Smooth muscle cell of trachea (primary cell): ENCODE data around the gene SFRP4. TPM values are rescaled to one million over a fixed set of nuclear protein-coding genes. Genes with fewer than 3 reads are reported as not detected.

Experiments
- total RNA-seq: library from RNA; depleted of rRNA; stranded (reverse); fragments of >200 nt; gene quantifications from 2 replicates; pipeline ENCODE4 v1.2.1, GENCODE V29; 2014

Gene SFRP4
- 1.7 and 8.1 TPM in 2 replicates for total RNA-seq

DNA sequence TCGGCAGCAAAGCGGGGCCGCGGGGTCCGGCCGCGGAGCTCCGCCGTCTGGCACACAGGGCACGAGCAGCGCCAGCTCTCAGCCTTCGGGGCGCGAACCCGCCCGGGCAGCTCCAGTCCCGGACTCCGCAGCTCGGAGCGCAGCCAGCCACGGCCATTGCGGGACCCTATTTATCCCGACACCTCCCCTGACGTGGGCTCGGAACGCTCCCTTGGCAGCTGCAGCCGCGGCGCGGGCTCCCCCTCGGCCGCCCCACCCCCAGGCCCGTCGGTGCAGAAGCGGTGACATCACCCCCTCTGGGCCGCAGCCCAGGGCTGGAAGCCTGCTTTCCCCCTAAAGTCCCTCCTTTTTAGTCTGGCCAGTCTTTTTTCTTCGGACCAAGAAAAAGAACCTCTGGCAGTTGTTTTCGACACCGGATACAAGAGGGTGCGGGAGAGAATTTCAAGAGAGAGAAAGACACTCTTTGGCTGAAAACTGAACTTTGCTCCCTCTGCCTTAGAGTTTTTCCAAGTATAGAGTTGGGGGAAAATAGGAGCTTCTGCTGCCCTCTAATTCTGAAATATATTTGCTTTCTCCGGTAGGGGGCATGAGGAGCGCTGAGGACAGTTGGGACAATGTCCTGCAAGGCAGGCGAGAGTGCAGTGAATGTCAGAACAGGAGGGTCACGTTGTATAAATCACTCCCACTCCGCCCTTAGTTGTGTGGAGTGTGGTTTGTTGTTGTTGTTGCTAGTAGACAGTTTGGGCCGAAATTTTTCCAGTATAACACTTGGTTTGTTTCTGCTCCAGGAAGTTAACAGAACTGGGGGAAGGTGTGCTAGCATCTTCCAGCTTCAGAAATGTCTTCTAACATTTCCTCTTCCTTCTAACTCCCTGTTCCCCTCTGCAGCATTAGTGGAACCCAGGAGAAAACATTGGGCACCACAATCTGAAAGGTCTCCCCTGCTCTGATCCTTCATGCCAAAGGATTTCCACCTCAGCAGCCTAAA lies at the start of gene SFRP4:
TSS of gene SFRP4 (minus strand) at position 145 of the 988 bp plus-strand sequence. CDS start 280 bp downstream, outside the sequence.

GRCh38 chr7:37920305-37920848 lies 3.8 kb upstream of the SFRP4 start, which contains the start of gene EPDR1:
TSS of gene EPDR1 (plus strand) at chr7:37920640. CDS start at chr7:37920940, 300 bp downstream.

Other genes starting within 250 kb of the SFRP4 start
- gene GPR141, start 233.1 kb downstream of the SFRP4 start, total RNA-seq: not detected in 2 replicates
- not detected in 2 replicates for gene NME8, start 68.2 kb downstream of the SFRP4 start, total RNA-seq
- gene EPDR1, start 3.8 kb upstream of the SFRP4 start, total RNA-seq: 19.5 and 66.8 TPM in 2 replicates